Spinal cord (tissue), 10 donors: ENCODE results near the gene ATG7. TPM values are rescaled to one million over a fixed set of nuclear protein-coding genes. Genes with fewer than 3 reads are reported as not detected.
A peak's percentile ranks its signal among the peaks of the same experiment; 100 is the strongest.

Source experiments
- DNase-seq, 6 donors: peaks; one replicate each; pipeline versions ENCODE4 v3.0.0 to v3.0.0-alpha.2; 2013 to 2015; ENCODE audit warnings: low spot score in 6 of 6, low read depth in 4 of 6
- H3K27ac ChIP-seq: one replicate; pipeline ENCODE4 v1.5.1; 2013; ENCODE audit warnings: low read depth, low read length, control low read depth
- H3K27me3 ChIP-seq: one replicate; pipeline ENCODE4 v1.6.1; 2013; ENCODE audit warnings: low read length; ENCODE audit not compliant: control insufficient read depth, insufficient read depth
- H3K36me3 ChIP-seq: one replicate; pipeline ENCODE4 v1.6.1; 2013; ENCODE audit warnings: low read length; ENCODE audit not compliant: control insufficient read depth, insufficient read depth
- H3K4me1 ChIP-seq: one replicate; pipeline ENCODE4 v1.6.1; 2013; ENCODE audit warnings: low read length; ENCODE audit not compliant: control insufficient read depth, insufficient read depth
- H3K4me3 ChIP-seq: one replicate; pipeline ENCODE4 v1.5.1; 2013; ENCODE audit warnings: low read depth, low read length, control low read depth
- H3K9me3 ChIP-seq: one replicate; pipeline ENCODE4 v1.6.1; 2013; ENCODE audit warnings: low read length; ENCODE audit not compliant: control insufficient read depth, insufficient read depth
- WGBS: methylation state at CpG from one replicate; pipeline ENCODE4 v1.1.5; 2013; ENCODE audit warnings: missing lambda C conversion rate; ENCODE audit not compliant: insufficient coverage; 5-methylcytosine and 5-hydroxymethylcytosine counted together
- polyA plus RNA-seq, 2 donors: library from polyadenylated mRNA; unstranded; fragments of 120-200 nt; gene quantifications; one replicate each; pipeline ENCODE4 v1.2.1, GENCODE V29; 2013; ENCODE audit not compliant: insufficient read length in 2 of 2
- total RNA-seq, 2 donors: library from RNA; depleted of rRNA in 1 of 2; stranded (reverse); fragments of 120-200 nt in 1 of 2; fragments of >200 nt in 1 of 2; gene quantifications; one replicate each; pipeline versions ENCODE4 v1.2.3 to v1.2.4, GENCODE V29; 2013 to 2014
- donor health status: healthy.

The ATG7 gene
- total and polyA plus RNA-seq, 4 donors: 18.2 to 48.0 (median 26.4) TPM

DNA sequence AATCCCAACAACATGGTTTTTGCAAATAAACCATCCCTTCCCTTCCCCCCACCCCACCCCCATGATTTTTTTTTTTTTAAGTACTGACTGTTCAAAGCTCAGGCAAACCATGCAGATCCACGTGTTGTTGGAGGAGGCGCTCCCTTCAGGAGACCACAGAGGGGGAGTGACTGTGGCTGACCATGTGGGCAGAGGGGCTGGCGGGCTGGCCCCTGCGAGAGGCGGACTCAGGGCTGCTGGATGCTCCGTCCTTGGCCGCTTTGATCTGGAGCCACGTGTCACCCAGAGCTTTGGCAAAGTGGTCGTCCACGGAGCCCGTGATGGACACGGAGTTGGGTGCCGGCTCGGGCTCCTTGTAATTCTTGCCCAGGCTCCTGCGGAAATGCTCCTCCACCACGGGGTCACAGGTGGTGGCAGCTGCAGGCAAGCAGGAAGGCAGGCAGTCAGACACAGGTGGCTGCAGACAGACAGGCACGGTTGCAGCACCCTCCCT is 286.3 kb downstream of the ATG7 start:
- peak overlapping the region; percentile 85 for H3K27ac ChIP-seq
- H3K27me3 ChIP-seq: no peaks in the 10 kb centered on the region
- 60% methylated on average over 15 of the region's 17 CpGs for WGBS
- H3K4me3 ChIP-seq: no peak overlapping the region
- peaks cover 82% of the 10 kb centered on the region for H3K36me3 ChIP-seq
- H3K4me1 ChIP-seq: peaks cover 96% of the 10 kb centered on the region
- DNase-seq: no peak
- H3K9me3 ChIP-seq: no peaks in the 10 kb centered on the region

DNA sequence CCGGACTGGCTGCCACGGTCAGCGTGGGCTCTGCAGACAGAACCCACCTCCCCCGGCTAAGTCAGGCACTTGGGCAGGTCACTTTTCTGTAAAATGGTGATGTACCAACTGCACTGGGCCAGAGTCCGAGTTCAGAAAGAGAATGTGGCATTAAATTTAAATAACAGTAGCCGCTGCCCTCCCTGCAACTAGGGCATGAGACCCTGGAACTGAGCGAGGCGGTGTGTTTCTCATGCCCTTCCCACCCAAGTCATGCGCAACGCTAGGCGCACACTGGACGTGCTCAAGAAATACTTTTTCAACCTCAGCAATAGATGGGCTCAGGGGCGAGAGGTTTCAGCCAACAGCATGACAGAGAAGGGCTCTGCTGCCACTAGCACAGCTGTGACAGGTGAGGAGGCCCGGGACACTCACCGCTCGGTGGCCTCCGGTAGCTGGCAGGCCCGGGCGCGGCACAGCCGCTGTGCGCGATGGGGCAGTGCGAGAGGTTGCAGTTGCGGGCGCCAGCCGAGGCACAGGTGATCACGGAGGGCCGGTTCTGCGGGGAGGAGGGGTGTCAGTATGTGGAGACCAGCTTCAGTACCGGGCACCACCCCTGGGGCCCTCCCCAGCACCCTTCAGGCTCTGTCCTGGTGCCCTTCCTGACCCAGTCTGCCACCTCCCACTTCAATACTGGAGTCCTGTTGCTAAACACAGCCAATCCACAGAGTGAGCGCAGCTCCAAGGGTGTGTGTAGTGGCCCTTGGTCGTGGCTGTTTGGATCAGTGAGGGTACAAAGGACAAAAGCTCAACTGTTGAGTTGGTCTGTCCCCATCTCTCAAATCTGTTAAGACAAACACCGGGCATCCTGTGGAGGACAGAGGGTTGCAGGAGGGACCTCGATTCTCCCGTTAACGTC is 287.0 kb downstream of the ATG7 start:
- Histone ChIP-seq H3K4me1 (peaks cover 96% of the 10 kb centered on the region), H3K36me3 (peaks cover 81% of the 10 kb centered on the region), H3K9me3 (no peaks in the 10 kb centered on the region), H3K27ac (peak overlapping the region; percentile 85), H3K27me3 (no peaks in the 10 kb centered on the region), H3K4me3 (no peak overlapping the region)
- no peak for DNase-seq
- WGBS: 79% methylated on average over 31 of the region's 37 CpGs

DNA sequence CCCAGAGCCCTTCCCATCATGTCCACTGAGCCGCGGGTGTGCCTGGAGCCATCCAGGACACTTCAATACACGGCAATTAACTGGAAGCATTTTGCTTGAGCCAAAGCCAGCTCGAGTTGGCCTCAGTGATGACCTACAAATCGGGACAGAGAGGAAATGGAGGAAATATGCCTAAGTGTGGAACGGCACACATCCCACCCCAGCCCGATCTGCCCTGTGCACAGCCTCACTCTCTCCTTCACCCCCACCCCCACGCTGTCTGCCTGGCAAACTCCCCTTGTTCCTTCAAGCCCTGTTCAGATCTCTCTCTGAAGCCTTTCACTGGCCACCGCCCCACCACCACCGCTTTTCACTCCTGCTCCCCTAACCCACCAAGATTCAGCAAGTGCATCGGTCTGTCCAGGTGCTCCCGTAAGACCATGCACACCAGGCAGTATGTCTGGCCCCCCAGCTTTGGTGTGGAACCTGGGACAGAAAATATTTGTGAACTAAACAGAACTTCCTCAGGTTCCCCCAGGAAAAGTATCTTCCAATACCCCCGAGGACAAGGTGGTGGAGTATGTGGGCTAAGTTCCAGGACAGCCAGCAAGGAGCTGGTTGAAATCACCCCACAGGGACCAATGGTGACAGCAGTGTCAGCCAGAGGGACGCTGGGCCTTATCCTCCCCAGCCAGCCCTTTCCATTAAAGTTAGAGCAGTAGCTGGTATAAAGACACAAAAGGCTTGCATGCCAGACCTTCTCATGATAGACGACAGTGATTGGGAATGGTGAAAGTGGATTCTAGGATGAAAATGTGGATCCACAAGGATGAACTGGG is 287.8 kb downstream of the ATG7 start:
- DNase-seq: no peak
- H3K9me3 ChIP-seq: no peaks in the 10 kb centered on the region
- H3K4me3 ChIP-seq: no peak overlapping the region
- peak overlapping the region; percentile 82 for H3K27ac ChIP-seq
- no peaks in the 10 kb centered on the region for H3K27me3 ChIP-seq
- peaks cover 96% of the 10 kb centered on the region for H3K4me1 ChIP-seq
- H3K36me3 ChIP-seq: peaks cover 81% of the 10 kb centered on the region
- WGBS: 54% methylated on average over 10 of the region's 15 CpGs

DNA sequence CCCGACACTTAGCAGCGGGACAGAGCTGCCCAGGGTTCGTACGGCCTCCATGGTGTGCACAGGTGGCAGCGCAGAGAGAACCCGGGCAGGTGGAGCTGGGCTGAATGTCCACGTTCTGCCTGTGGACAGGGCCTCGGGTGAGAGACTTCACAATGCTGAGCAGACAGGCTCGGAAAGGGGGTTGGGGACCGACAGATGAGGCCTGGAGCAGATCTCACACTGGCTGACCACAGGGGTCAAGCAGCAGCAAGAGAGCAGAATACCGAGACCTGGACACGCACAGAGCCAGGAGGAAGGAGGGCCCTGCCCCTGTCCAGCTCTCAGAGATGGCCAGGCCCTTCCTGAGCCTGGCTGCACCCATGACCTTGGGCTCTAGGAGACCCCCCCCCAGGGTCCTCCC is 288.5 kb downstream of the ATG7 start:
- no peak for DNase-seq
- H3K36me3 ChIP-seq: peaks cover 81% of the 10 kb centered on the region
- peak overlapping the region; percentile 82 for H3K27ac ChIP-seq
- 56% methylated on average over 12 of the region's 12 CpGs for WGBS
- no peaks in the 10 kb centered on the region for H3K27me3 ChIP-seq
- H3K4me1 ChIP-seq: peaks cover 95% of the 10 kb centered on the region
- H3K9me3 ChIP-seq: no peaks in the 10 kb centered on the region
- H3K4me3 ChIP-seq: no peak overlapping the region

DNA sequence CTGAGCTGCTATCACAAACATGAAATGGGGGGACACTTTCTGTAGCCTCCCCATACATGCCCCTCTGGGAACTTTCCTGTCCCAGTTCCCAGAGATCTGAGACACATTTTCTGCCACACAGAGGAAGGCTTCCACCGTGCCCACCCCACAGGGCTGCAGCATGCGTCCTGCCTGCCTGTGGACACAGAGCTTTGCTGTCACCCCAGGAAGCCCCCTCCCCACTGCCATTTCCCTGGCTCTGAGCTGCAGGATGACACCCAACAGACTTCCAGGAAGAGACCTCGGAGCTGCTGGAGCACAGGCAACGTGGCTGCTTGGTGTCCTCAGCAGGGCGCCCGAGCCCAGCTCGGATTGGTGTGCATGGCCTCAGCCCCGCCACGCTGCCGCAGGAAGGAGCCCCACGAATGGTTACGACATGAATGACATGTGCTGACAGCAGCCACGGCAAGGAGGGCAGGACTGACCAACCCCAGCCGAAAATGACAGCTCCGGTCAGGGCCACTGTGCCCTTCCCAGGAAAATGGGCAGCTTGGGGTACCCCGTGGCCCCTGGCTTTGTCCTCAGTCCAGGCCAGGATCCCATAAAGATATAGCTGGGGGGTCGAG is 290.2 kb downstream of the ATG7 start:
- no peak for DNase-seq
- peaks cover 85% of the 10 kb centered on the region for H3K4me1 ChIP-seq
- H3K27ac ChIP-seq: peak overlapping the region; percentile 52
- H3K9me3 ChIP-seq: no peaks in the 10 kb centered on the region
- no peak overlapping the region for H3K4me3 ChIP-seq
- H3K27me3 ChIP-seq: no peaks in the 10 kb centered on the region
- 87% methylated on average over 17 of the region's 17 CpGs for WGBS
- peaks cover 77% of the 10 kb centered on the region for H3K36me3 ChIP-seq

DNA sequence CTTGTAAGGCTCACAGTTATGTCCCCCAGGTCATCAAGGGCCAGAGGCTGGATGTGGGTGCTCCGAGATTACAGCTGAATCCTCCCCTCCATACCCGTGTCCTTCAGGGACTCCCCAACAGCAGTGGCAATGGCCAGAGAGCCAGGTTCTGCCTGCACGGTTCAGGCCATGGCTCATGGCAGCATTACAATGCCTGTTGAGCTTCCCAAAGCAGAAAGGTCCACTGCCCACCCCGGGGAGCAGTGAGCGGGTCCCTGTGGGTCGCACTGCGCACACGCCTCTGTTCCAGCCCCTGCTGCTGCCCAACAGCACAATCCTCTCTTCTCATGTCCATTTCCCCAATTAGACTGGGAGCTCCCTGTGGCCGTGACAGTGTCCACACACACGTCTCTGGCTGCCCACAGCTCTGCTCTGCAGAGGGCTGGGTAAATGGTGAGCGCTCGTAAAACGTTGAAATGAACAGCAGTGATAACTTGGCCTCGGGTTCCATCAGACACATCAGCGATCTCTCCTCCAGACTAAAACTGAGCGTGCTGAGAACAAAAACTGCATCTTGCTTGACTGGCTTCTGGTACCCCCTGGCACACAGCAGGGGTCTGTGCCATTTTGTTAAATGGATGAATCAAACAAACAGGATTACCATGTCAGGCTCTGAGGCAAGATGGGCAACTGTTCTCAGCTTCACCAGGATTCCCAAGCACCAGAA is 291.1 kb downstream of the ATG7 start:
- Histone ChIP-seq H3K27ac (peak overlapping the region; percentile 25), H3K9me3 (no peaks in the 10 kb centered on the region), H3K4me1 (peaks cover 84% of the 10 kb centered on the region), H3K27me3 (no peaks in the 10 kb centered on the region), H3K36me3 (peaks cover 78% of the 10 kb centered on the region), H3K4me3 (no peak overlapping the region)
- peak in 1 of 6 donors; percentile 52 for DNase-seq
- WGBS: 77% methylated on average over 13 of the region's 16 CpGs

DNA sequence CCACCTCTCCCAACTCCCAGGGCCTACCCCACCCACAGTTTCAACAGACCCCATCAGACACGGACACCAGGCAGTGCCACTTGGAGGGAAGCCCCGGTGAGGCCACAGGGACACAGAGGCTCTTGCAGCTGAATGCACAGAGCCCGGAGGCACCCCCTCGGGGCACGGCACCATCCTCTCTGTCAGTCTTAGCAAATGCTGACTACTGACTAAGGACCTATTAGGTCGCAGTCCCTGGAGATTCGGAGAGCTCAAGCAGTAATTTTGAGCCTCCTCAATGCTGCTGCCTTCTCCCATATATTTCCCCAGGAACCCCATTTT is 291.6 kb downstream of the ATG7 start:
- no peaks in the 10 kb centered on the region for H3K9me3 ChIP-seq
- H3K27ac ChIP-seq: peak overlapping the region; percentile 25
- peaks cover 77% of the 10 kb centered on the region for H3K36me3 ChIP-seq
- peak in 1 of 6 donors; percentile 59 for DNase-seq
- H3K4me1 ChIP-seq: peaks cover 84% of the 10 kb centered on the region
- no peaks in the 10 kb centered on the region for H3K27me3 ChIP-seq
- 74% methylated on average over 7 of the region's 7 CpGs for WGBS
- no peak overlapping the region for H3K4me3 ChIP-seq

DNA sequence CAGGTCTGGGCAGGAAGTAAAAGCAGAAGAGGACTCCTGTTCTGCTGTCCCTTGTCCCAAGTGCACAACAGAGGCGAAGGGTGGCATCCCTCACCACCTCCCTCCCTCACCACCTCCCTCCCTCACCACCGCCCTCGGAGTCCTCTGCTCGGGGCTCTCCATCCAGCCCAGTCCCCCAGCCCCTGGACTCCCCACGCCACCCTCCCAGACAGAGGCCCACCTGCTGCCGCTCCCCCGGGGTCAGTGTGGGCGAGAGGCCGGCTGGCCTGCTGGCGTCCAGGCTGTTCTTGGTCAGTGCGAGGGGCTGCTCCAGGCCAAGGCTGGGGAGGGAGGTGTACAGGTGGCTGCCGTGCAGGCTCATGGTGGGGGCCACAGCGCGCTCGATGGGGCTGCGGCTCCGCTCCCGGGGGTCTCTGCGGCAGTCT is 292.4 kb downstream of the ATG7 start:
- no peaks in the 10 kb centered on the region for H3K27me3 ChIP-seq
- WGBS: 88% methylated on average over 17 of the region's 19 CpGs
- H3K4me1 ChIP-seq: peaks cover 84% of the 10 kb centered on the region
- peak overlapping the region; percentile 25 for H3K27ac ChIP-seq
- H3K9me3 ChIP-seq: no peaks in the 10 kb centered on the region
- no peak overlapping the region for H3K4me3 ChIP-seq
- DNase-seq: no peak
- H3K36me3 ChIP-seq: peaks cover 76% of the 10 kb centered on the region

DNA sequence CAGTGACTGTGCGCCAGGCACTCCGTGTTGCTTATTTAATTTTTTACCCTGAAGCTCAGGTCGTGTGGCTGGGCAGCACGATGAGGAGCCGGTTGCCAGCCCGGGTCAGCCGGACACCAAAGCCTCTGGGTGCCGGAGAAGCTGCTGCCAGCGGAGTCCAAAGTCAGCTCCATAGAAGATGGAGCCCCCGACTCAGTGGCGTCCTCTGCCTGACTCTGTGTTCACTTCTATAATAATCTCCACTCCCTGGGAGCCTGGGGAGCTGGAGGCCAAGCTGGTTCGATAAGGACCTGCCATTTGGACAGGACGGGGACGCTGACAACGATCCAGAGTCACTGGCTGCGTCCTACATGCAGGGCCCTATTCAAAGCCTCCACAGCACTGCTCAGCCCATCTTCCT is 292.9 kb downstream of the ATG7 start:
- Histone ChIP-seq H3K9me3 (no peaks in the 10 kb centered on the region), H3K36me3 (peaks cover 79% of the 10 kb centered on the region), H3K4me1 (peaks cover 83% of the 10 kb centered on the region), H3K27me3 (no peaks in the 10 kb centered on the region), H3K27ac (no peak overlapping the region), H3K4me3 (no peak overlapping the region)
- 89% methylated on average over 16 of the region's 16 CpGs for WGBS
- no peak for DNase-seq
